ENCODE results near the gene OPA1. TPM values are rescaled to one million over a fixed set of nuclear protein-coding genes. Genes with fewer than 3 reads are reported as not detected.

Gene OPA1
- total RNA-seq, 2 experiments from 2014 or later = 85.2 to 94.0 TPM

DNA sequence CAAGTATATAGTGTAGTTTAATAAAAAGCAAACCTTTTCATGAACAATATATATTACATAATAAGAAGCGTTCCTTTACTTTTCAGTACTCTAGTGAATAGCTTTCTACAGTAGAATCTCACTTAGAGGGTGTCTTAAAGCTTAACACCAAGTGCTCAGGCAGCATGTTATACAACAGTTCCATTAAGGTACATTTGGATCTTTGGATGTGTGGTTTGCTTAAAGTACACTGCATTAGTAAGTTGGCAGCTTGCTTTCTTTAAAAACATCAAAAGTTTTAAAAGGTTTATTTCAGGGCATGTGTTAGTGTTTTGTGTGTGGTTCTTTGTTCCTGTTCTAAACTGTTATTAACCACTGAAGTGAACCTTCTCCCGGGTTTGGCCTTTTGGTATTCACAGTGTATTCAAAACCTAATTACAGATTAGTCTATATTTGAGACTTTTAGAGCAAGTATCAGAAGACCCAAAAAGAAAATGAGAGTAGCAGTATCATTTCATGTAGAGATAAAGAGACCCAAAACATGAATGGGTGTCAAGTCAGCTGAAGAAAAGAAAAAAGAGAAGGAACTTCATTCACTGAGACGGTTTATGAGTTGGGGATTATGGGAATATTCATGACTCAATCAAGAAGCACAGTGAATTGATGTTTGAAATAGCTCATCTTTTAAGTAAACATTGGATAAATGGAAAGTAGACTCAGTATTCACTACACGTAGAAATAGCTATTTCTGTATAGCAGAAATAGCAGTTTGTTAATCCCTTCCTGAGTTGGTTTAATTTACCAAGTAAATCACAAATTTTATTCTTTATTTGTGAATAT is 93.9 kb downstream of the OPA1 start:
- CTCF ChIA-PET = no interaction called here
- POLR2A ChIA-PET = no interaction called here

- ChIA-PET CTCF (no interaction called here), POLR2A (no interaction called here)
Observed at GRCh38 chr3:193688834-193689714, 96.1 kb downstream of the OPA1 start.

- ChIA-PET POLR2A (no interaction called here), CTCF (no interaction called here)
Observed at GRCh38 chr3:193693774-193694173, 100.8 kb downstream of the OPA1 start.

DNA sequence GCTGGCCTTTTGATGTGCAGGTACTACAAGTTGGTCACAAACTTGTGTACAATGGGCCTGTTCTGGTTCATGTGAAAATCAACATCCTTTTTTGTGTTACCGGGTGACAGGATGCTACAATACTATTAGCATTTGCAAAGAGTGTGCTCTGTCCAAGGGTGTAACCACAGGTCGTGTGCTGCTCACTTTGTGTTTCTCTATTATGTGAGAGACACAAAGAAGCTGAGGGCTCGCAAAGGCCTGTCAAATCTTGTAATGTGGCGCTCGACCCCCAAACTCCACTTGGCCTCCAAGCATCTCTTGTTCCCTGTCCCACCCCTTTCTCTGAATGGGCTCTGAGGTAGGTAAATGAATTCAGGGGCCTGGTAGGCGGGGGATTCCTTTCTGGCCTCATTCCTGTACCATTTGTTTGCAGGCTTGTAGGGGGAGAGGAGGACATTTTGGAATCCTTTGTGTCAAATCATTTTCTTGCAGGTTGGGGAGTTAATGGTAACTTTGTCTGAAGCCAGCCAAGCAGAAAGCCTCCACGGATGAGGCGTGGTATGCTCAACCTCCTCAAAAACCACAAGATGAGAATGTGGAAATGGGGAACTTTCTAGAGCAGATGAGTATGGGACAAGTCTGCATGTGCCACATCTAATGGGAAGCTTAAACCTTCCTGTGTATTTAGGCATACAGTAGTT is 109.1 kb downstream of the OPA1 start:
- ChIA-PET POLR2A (no interaction called here), CTCF (no interaction called here)

DNA sequence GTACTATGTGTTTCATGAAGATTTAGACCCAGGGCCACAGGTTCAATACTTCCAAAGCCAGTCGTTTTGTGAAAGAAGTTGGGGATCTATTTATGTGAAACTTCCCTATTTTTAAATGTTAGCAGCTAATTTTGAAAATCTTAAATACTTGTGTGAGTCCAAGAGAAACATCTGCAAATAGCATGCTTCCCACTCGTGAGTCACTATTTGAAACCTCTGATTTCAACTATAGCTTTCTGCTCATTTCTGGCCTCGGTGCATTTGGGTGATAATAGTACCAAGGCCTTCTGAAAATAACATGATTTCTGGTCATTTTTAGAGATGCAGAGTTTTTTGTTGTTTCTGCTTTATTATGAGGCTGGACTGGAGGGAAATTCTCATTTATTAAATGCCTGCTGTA is 110.0 kb downstream of the OPA1 start:
- CTCF ChIA-PET = no interaction called here
- POLR2A ChIA-PET = no interaction called here

- ChIA-PET CTCF (no interaction called here), POLR2A (no interaction called here)
Observed at GRCh38 chr3:193704431-193704830, 111.4 kb downstream of the OPA1 start.

GRCh38 chr3:193708270-193708669 is 115.3 kb downstream of the OPA1 start:
- CTCF ChIA-PET = no interaction called here
- POLR2A ChIA-PET = no interaction called here

DNA sequence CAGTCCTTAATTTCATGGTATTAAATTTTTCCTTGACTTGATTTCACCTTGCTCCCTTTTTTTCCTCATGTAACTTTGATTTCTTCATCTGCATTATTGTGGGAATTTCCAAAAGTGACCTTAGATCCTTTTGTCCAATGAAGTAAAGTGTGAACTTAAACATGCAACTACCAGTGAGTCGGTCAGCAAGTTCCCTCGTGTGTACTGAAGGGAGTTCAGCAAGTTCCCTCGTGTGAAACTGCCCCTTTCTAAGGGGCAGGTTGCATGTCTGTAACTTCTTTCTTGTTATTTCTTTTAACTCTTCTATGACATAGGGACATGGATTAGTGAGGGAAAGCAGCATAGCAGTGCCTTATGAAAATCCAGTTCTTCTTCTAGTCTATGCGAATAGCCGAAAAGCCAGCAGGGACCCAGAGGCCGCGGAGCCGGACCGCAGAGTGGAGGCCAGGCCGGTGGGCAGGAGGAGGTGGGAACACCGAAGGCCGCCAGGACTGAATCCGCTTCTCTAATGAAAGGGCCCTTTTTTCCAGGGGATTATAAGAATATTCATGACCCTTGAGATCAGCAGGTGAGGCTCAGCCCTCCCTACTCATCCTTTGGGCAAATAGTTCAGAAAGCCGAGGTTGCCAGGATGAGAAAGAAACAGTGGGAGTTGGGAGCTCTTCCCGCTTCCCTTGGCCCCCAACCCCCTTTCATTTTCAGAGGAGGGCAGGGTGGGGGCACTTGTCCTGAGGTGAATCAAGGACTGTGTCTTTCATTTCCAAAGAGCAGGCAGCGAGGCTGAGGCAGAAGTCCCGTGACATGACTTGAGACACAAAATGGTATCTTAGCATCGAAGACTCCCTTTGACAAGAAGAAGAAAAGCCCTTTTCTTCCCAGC is 117.5 kb downstream of the OPA1 start:
- CTCF ChIA-PET = no interaction called here

DNA sequence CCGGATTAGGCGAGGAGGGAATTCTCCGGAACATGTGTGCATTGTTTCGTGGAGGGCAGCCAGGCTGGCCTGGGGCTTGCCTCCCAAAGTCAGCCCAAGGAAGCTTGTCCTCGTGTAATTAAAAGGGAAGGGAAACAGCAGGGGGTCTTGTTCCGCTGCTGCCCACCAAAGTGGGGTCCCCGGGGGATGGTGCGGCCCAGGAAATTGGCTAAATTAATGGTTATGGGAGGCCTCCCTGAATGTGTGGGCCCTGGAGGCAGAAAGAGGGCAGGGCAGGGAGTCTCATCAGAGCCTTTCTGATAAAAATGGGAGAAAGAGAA is 118.1 kb downstream of the OPA1 start:
- CTCF ChIA-PET = no interaction called here

More for the DNA sequence above, 117.5 kb downstream of the OPA1 start:
- POLR2A ChIA-PET = no interaction called here

DNA sequence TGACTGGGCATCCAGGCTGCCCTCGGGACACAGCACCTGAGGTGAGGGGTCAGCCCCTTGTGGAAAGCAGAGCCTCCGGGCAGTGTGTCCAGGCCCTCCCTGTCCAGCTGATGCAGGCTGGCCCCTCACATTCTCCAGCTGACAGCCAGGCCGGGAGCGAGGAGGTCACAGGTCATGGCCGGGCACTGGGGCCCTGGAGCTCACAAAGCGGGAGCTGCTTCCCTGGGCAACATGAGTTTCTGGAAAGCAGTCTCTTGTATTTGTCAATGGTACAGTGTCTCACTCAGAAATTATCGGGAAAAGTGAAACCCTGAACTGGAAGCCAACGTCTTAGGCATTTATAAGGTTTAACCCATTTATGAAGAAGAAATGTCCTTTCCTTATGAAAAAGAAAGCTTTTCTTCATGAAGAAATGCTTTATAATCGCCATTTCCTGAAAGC is 118.5 kb downstream of the OPA1 start:
- POLR2A ChIA-PET = no interaction called here
- CTCF ChIA-PET = no interaction called here

More for the DNA sequence above, 118.1 kb downstream of the OPA1 start:
- POLR2A ChIA-PET = no interaction called here

DNA sequence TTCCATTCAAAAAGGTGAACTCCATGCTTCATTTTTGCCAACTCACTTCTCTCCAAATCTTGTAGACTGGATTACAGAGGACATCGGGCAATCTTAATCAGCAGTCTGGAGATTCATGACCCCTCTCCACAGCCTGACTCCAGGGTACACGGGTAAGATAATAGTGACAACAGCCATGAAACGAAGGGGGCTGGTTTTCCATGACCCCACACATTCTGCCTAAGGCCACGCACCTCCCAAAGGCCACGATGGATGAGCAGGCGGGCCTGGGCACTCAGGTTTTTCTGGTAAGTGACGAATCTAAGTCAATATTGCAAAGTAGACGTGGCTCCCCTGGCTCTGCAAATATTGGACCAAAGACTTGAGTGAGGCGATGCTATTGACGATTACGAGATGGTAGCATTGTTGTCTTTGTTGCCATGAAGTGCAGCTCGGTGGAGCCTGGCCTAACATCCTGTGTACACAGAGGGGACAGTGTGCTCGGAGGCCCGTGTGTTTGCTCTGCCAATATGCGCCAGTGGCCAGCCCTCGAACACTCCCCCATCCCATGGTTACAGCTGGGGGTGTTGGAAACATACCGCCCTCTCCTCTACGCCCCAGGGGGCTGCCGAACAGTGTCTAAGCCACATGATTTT is 119.1 kb downstream of the OPA1 start:
- ChIA-PET POLR2A (no interaction called here), CTCF (no interaction called here)

DNA sequence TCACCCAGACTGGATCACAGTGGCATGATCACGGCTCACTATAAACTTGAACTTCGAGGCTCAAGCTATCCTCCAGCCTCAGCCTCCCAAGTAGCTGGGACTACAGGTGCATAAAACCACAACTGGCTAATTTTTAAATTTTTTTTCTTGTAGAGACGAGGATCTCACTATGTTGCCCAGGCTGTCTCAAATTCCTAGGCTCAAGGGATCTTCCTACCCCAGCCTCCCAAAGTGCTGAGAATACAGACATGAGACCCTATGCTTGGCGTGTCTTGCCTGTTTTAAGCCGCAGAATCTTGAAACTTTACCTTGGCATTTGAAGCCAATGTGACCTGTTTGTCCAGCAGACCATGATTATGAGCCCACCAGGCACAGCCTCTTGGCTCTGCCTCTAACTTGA is 119.9 kb downstream of the OPA1 start:
- CTCF ChIA-PET = no interaction called here
- POLR2A ChIA-PET = no interaction called here

GRCh38 chr3:193714523-193715137 is 121.6 kb downstream of the OPA1 start:
- CTCF ChIA-PET = no interaction called here
- POLR2A ChIA-PET = no interaction called here

- ChIA-PET CTCF (no interaction called here), POLR2A (no interaction called here)
Observed at GRCh38 chr3:193716150-193716549, 123.1 kb downstream of the OPA1 start.

DNA sequence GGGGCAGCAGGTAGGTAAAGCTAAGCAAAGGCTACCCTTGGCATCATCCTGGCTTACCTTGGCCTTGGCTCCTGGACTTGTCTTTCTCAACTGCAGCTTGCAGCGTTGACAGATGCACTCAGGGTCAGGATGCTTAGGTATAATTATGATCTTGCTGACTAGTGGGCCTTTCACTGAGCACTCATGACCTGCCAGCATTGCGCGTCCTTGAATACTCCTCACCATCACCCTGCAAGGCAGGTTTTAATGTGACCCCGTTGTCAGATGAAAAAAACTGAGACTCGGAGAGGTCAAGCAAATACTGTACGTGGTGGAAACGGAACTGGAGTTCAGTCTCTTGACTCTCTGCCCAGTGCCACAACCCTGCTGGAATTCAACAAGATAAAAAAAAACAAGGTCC is 126.7 kb downstream of the OPA1 start:
- ChIA-PET CTCF (no interaction called here), POLR2A (no interaction called here)

DNA sequence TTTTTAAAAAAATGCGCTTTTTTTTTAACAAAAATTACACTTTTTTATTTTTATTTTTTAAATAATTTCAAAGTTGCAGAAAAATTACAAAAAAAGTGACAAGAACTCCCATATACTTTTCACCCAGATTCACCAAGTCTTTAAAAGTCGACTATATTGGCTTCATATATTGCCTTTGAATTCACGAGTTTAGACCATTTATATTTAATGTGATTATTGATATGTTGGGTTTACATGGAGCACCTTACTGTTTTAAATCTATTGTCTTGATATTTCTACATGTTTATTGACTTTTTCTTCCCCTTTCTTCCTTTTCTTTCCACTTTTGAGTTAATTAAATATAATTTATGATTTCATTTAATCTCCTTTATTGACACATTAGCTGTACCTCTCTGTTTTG is 127.2 kb downstream of the OPA1 start:
- CTCF ChIA-PET = no interaction called here
- POLR2A ChIA-PET = no interaction called here

DNA sequence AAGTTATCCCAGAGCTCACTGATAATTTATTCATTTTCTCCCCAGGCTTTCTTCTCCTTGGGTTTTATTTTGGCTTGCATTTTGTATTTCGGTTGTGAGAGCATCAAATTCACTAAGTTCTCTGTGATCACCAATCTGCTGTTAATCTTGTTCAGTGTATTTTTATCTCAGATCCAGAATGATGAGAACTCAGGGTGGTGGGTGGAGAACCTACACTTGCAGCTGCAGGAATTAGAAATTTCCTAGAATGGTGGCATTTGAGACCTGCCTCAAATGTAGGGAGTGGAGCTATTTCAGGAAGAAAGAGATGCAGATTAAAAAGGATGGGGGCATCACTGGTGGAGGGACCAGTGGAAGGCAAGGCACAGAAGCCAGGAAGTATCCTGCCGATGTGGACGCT is 129.6 kb downstream of the OPA1 start:
- CTCF ChIA-PET = no interaction called here
- POLR2A ChIA-PET = no interaction called here

- ChIA-PET CTCF (no interaction called here), POLR2A (no interaction called here)
Observed at GRCh38 chr3:193727089-193727488, 134.1 kb downstream of the OPA1 start.

DNA sequence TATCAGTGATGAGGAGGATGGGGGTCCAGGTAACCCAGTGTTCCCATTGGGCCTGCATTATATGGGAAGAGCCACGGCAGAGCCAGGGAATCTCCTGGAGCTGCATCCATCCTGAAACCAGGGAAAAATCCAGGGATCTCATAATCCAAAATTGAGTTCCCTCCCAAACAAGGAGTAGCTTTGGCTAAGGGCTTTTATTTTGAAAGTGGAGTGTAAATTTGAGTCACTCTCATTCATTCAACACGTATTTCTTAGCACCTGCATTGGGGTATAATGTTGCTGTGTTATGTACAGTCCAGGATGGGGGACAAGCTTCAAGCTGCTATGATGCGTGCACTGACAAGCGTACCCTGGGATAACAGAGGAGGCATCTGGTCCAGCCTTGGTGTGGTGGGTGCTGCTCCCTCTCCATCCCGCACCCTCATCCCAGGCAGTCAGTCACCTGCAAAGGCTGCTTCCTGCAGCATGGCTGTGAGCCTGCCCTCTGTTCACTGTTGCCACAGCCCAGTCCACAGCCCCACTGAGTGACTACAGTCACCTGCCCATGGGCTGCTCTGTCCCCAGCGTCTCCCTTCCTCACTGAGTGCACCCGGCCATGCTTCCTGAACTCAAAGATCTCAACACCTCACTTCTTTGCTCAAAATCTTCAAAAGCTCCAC is 135.6 kb downstream of the OPA1 start:
- ChIA-PET POLR2A (no interaction called here), CTCF (no interaction called here)
